ENCODE measurements around the gene KRT2.

The KRT2 gene

GRCh38 chr12:52606581-52607218 is 45.3 kb downstream of the KRT2 start:
- no peak for ATAC-seq
- TF ChIP-seq ARNTL (CRISPR knock-in tag; IDR thresholded peaks at IDR 0.05; ENCODE audit: borderline replicate concordance, low read depth) (no peak), TOX (CRISPR knock-in tag; IDR thresholded peaks at IDR 0.05; ENCODE audit: borderline replicate concordance) (no peak), TCF4 (CRISPR knock-in tag; IDR thresholded peaks at IDR 0.05; ENCODE audit: borderline replicate concordance) (no peak), ZFP30 (CRISPR knock-in tag; IDR thresholded peaks at IDR 0.05) (no peak), RARB (CRISPR knock-in tag; IDR thresholded peaks at IDR 0.05) (no peak), ZNF70 (CRISPR knock-in tag; IDR thresholded peaks at IDR 0.05) (no peak), CSDC2 (CRISPR knock-in tag; IDR thresholded peaks at IDR 0.05) (no peak), ZNF8 (CRISPR knock-in tag; IDR thresholded peaks at IDR 0.05) (no peak), TSHZ2 (CRISPR knock-in tag; IDR thresholded peaks at IDR 0.05) (no peak), BACH2 (CRISPR knock-in tag; IDR thresholded peaks at IDR 0.05; ENCODE audit: borderline replicate concordance) (no peak)
- TF ChIP-seq, protein P1, sequence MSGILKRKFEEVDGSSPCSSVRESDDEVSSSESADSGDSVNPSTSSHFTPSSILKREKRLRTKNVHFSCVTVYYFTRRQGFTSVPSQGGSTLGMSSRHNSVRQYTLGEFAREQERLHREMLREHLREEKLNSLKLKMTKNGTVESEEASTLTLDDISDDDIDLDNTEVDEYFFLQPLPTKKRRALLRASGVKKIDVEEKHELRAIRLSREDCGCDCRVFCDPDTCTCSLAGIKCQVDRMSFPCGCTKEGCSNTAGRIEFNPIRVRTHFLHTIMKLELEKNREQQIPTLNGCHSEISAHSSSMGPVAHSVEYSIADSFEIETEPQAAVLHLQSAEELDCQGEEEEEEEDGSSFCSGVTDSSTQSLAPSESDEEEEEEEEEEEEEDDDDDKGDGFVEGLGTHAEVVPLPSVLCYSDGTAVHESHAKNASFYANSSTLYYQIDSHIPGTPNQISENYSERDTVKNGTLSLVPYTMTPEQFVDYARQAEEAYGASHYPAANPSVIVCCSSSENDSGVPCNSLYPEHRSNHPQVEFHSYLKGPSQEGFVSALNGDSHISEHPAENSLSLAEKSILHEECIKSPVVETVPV (CRISPR knock-in tag; IDR thresholded peaks at IDR 0.05), result no peak
- TF ChIP-seq, protein P2, sequence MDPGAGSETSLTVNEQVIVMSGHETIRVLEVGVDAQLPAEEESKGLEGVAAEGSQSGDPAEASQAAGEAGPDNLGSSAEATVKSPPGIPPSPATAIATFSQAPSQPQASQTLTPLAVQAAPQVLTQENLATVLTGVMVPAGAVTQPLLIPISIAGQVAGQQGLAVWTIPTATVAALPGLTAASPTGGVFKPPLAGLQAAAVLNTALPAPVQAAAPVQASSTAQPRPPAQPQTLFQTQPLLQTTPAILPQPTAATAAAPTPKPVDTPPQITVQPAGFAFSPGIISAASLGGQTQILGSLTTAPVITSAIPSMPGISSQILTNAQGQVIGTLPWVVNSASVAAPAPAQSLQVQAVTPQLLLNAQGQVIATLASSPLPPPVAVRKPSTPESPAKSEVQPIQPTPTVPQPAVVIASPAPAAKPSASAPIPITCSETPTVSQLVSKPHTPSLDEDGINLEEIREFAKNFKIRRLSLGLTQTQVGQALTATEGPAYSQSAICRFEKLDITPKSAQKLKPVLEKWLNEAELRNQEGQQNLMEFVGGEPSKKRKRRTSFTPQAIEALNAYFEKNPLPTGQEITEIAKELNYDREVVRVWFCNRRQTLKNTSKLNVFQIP (CRISPR knock-in tag; IDR thresholded peaks at IDR 0.05; ENCODE audit: borderline replicate concordance, low read depth), result no peak

DNA sequence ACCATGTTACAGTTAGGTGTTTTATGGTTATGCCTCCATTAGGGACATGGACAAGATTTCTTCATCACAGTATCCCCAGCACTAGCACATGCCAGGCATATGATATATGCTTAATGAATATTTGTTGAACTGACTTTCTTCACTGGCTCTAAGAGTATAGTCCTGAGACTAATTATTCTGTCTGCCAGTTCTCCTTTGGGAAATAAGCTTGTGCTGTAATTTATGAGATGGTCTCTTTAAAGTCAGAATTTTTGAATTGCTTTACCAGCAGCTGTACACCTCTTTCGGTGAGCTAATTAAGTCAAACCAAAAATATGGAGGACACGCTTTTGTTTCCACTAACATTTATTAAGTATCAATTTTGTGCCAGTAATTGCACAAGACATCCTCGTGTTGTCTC is 45.9 kb downstream of the KRT2 start:
- ATAC-seq, result no peak
- TF ChIP-seq, protein P2 (CRISPR knock-in tag; IDR thresholded peaks at IDR 0.05; ENCODE audit: borderline replicate concordance, low read depth), result no peak
- TF ChIP-seq BACH2 (CRISPR knock-in tag; IDR thresholded peaks at IDR 0.05; ENCODE audit: borderline replicate concordance) (no peak), ZNF8 (CRISPR knock-in tag; IDR thresholded peaks at IDR 0.05) (no peak), SNAI2 (CRISPR knock-in tag; IDR thresholded peaks at IDR 0.05) (no peak), RARB (CRISPR knock-in tag; IDR thresholded peaks at IDR 0.05) (no peak)

- no peak for ATAC-seq
- no peak for TF ChIP-seq PPARA (CRISPR knock-in tag; IDR thresholded peaks at IDR 0.05; ENCODE audit: borderline replicate concordance)
- TF ChIP-seq ZNF70 (CRISPR knock-in tag; IDR thresholded peaks at IDR 0.05), result no peak
- no peak for TF ChIP-seq ZNF565 (CRISPR knock-in tag; conservative IDR thresholded peaks at IDR 0.05; ENCODE audit: low read depth)
- TF ChIP-seq, protein P2 (CRISPR knock-in tag; IDR thresholded peaks at IDR 0.05; ENCODE audit: borderline replicate concordance, low read depth), result no peak
- no peak for TF ChIP-seq ZFP30 (CRISPR knock-in tag; IDR thresholded peaks at IDR 0.05)
- TF ChIP-seq ARNTL (CRISPR knock-in tag; IDR thresholded peaks at IDR 0.05; ENCODE audit: borderline replicate concordance, low read depth), result no peak
- TF ChIP-seq GLIS3 (CRISPR knock-in tag; IDR thresholded peaks at IDR 0.05), result no peak
- TF ChIP-seq TSHZ2 (CRISPR knock-in tag; IDR thresholded peaks at IDR 0.05), result no peak
- no peak for TF ChIP-seq CSDC2 (CRISPR knock-in tag; IDR thresholded peaks at IDR 0.05)
- TF ChIP-seq, protein P3, sequence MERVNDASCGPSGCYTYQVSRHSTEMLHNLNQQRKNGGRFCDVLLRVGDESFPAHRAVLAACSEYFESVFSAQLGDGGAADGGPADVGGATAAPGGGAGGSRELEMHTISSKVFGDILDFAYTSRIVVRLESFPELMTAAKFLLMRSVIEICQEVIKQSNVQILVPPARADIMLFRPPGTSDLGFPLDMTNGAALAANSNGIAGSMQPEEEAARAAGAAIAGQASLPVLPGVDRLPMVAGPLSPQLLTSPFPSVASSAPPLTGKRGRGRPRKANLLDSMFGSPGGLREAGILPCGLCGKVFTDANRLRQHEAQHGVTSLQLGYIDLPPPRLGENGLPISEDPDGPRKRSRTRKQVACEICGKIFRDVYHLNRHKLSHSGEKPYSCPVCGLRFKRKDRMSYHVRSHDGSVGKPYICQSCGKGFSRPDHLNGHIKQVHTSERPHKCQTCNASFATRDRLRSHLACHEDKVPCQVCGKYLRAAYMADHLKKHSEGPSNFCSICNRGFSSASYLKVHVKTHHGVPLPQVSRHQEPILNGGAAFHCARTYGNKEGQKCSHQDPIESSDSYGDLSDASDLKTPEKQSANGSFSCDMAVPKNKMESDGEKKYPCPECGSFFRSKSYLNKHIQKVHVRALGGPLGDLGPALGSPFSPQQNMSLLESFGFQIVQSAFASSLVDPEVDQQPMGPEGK (CRISPR knock-in tag; IDR thresholded peaks at IDR 0.05; ENCODE audit: borderline replicate concordance), result no peak
- TF ChIP-seq SNAI2 (CRISPR knock-in tag; IDR thresholded peaks at IDR 0.05), result no peak
- TF ChIP-seq ZNF8 (CRISPR knock-in tag; IDR thresholded peaks at IDR 0.05), result no peak
- TF ChIP-seq BACH2 (CRISPR knock-in tag; IDR thresholded peaks at IDR 0.05; ENCODE audit: borderline replicate concordance), result no peak
These were observed 46.5 kb downstream of the KRT2 start for GRCh38 chr12:52605542-52605941.
